Tibial nerve (tissue), 4 donors: ENCODE measurements around the gene RARRES1. TPM values are rescaled to one million over a fixed set of nuclear protein-coding genes. Genes with fewer than 3 reads are reported as not detected.

ENCODE experiments used
- DNase-seq, 2 donors: peaks; one replicate each; pipeline ENCODE4 v3.0.0-alpha.2; 2019; ENCODE audit warnings: low spot score in 2 of 2
- H3K27ac ChIP-seq, 4 donors: fragments of 200-600 bp; sonication (generic) in 3 of 4; one replicate each; pipeline ENCODE4 v1.5.1; 2017 to 2019; ENCODE audit warnings: mild to moderate bottlenecking in 1 of 4
- H3K27me3 ChIP-seq, 2 donors: fragments of 200-600 bp; sonication (generic) in 1 of 2; one replicate each; pipeline versions ENCODE4 v1.5.1 to v1.6.0; 2017 to 2019
- H3K36me3 ChIP-seq, 3 donors: fragments of 200-600 bp; sonication (generic); one replicate each; pipeline ENCODE4 v1.5.1; 2018 to 2019
- H3K4me1 ChIP-seq, 4 donors: fragments of 200-600 bp; sonication (generic) in 3 of 4; one replicate each; pipeline ENCODE4 v1.5.1; 2017 to 2019
- H3K4me3 ChIP-seq, 4 donors: fragments of 200-600 bp; sonication (generic) in 3 of 4; one replicate each; pipeline ENCODE4 v1.5.1; 2017 to 2019; ENCODE audit warnings: mild to moderate bottlenecking in 1 of 4, moderate library complexity in 1 of 4
- H3K9me3 ChIP-seq, 4 donors: fragments of 200-600 bp; sonication (generic) in 3 of 4; one replicate each; pipeline ENCODE4 v1.5.1; 2017 to 2019
- CTCF ChIP-seq, 5 experiments: fragments of 200-600 bp in 3 of 5; fragments of 450-650 bp in 2 of 5; sonication (generic) in 3 of 5; IDR thresholded peaks; one replicate each; pipeline ENCODE4 v1.5.1; 2016 to 2019; ENCODE audit warnings: antibody characterized with exemption in 5 of 5, mild to moderate bottlenecking in 3 of 5, moderate library complexity in 2 of 5
- EP300 ChIP-seq, 2 donors: sonication (generic); formaldehyde crosslinking; IDR thresholded peaks; one replicate each; pipeline ENCODE4 v1.6.1; 2017; ENCODE audit warnings: antibody characterized with exemption in 2 of 2, mild to moderate bottlenecking in 1 of 2
- POLR2A ChIP-seq, 2 donors: fragments of 450-650 bp; IDR thresholded peaks; one replicate each; pipeline ENCODE4 v1.6.1; 2017; ENCODE audit warnings: antibody characterized with exemption in 2 of 2, mild to moderate bottlenecking in 2 of 2, moderate library complexity in 2 of 2
- WGBS, 2 donors: methylation state at CpG; one replicate each; pipeline ENCODE4 v1.1.5; 2018; 5-methylcytosine and 5-hydroxymethylcytosine counted together
- total RNA-seq, 4 donors: library from RNA; depleted of rRNA; stranded (reverse); fragments of >200 nt; gene quantifications; one replicate each; pipeline ENCODE4 v1.1.0, GENCODE V29; 2016

The RARRES1 gene
- total RNA-seq, 4 donors from 2014 or later, result 17.0 to 1,032 (median 80.4) TPM

DNA sequence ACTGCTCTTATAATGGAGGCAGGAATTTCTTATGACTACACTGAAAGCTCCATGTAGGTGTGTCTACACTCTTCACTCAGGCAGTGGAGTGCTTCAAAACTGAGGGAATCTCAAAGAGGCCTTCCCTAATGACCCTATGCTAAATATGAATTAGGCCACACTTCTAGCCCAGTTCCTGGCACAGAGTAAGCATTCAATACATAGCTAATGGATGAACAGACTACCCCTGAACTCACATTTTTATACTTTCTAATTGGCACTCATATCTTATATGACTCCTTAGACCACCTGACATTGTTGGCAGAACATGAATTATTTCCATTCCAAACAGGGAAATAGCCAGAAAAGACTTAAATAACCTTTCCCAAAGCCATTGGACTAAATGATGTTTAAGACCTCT is 3.4 kb downstream of the RARRES1 start:
- no peak overlapping the region for H3K27ac ChIP-seq
- H3K27me3 ChIP-seq, result no peaks in the 10 kb centered on the region
- no peak for TF ChIP-seq EP300 (IDR thresholded peaks at IDR 0.05)
- TF ChIP-seq POLR2A (IDR thresholded peaks at IDR 0.05), result no peak
- TF ChIP-seq CTCF (IDR thresholded peaks at IDR 0.05), result no peak
- no peak overlapping the region for H3K4me3 ChIP-seq
- no peaks in the 10 kb centered on the region for H3K9me3 ChIP-seq
- no peak for DNase-seq
- peaks cover 0 to 1% (median 0%) of the 10 kb centered on the region in 3 donors for H3K36me3 ChIP-seq
- H3K4me1 ChIP-seq, result peaks cover 0 to 67% (median 23%) of the 10 kb centered on the region in 4 donors

- TF ChIP-seq CTCF (IDR thresholded peaks at IDR 0.05) (peak in 1 of 5 experiments; percentile 2), EP300 (IDR thresholded peaks at IDR 0.05) (no peak)
Measured at GRCh38 chr3:158728061-158728377, 4.2 kb downstream of the RARRES1 start.

GRCh38 chr3:158727206-158728060 is 4.8 kb downstream of the RARRES1 start:
- H3K4me3 ChIP-seq, result no peak overlapping the region
- H3K36me3 ChIP-seq, result no peaks in the 10 kb centered on the region
- H3K27ac ChIP-seq, result peak overlapping the region in 2 of 4 donors; percentile 61 to 73
- WGBS, 2 donors, result 34 to 35% methylated on average over 10 of the region's 10 CpGs
- H3K9me3 ChIP-seq, result no peaks in the 10 kb centered on the region
- DNase-seq, result peak in 1 of 2 donors; percentile 86
- TF ChIP-seq CTCF (IDR thresholded peaks at IDR 0.05) (peak; percentile 82 to 91 (median 88)), EP300 (IDR thresholded peaks at IDR 0.05) (peak in 1 of 2 donors; percentile 29), POLR2A (IDR thresholded peaks at IDR 0.05) (no peak)
- H3K4me1 ChIP-seq, result peaks cover 0 to 64% (median 24%) of the 10 kb centered on the region in 4 donors
- no peaks in the 10 kb centered on the region for H3K27me3 ChIP-seq

More at GRCh38 chr3:158728061-158728377, 4.2 kb downstream of the RARRES1 start:
- H3K9me3 ChIP-seq, result no peaks in the 10 kb centered on the region
- H3K27ac ChIP-seq, result peak overlapping the region in 1 of 4 donors; percentile 61
- no peaks in the 10 kb centered on the region for H3K36me3 ChIP-seq
- H3K27me3 ChIP-seq, result no peaks in the 10 kb centered on the region
- H3K4me3 ChIP-seq, result no peak overlapping the region
- H3K4me1 ChIP-seq, result peaks cover 0 to 68% (median 24%) of the 10 kb centered on the region in 4 donors
- no peak for DNase-seq
- WGBS, 2 donors, result 44 to 58% methylated on average over 4 of the region's 4 CpGs

- WGBS, 2 donors, result 7 to 10% methylated on average over 9 of the region's 9 CpGs
- TF ChIP-seq CTCF (IDR thresholded peaks at IDR 0.05) (no peak), EP300 (IDR thresholded peaks at IDR 0.05) (peak in 1 of 2 donors; percentile 66), POLR2A (IDR thresholded peaks at IDR 0.05) (no peak)
- no peaks in the 10 kb centered on the region for H3K36me3 ChIP-seq
- peak in 1 of 2 donors; percentile 45 for DNase-seq
- H3K4me1 ChIP-seq, result peaks cover 0 to 51% (median 17%) of the 10 kb centered on the region in 4 donors
- peak overlapping the region in 3 of 4 donors; percentile 36 to 78 (median 61) for H3K27ac ChIP-seq
- no peak overlapping the region for H3K4me3 ChIP-seq
- no peaks in the 10 kb centered on the region for H3K27me3 ChIP-seq
- H3K9me3 ChIP-seq, result no peaks in the 10 kb centered on the region
Measured at GRCh38 chr3:158725348-158726011, 6.8 kb downstream of the RARRES1 start.

DNA sequence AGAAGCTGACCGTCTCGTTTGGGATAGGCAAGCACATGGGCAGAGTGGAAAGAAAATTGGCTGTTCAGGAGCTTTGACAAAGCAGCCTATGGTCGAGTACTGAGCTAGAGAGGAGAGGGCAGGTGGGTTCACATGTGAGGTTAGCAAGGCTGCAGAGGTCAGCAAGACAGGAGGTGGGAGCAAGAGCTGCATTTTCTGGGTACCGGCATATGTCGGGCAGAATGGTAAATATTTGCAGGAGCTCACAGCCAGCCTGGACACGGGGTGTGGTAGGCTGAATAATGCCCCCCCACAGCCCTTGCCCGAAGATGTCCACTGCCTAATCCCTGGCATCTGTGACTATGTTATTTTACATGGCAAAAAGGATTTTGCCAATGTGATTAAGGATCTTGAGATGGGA is 8.3 kb downstream of the RARRES1 start:
- H3K27ac ChIP-seq, result peak overlapping the region in 3 of 4 donors; percentile 50 to 66 (median 61)
- no peaks in the 10 kb centered on the region for H3K9me3 ChIP-seq
- peaks cover 0 to 51% (median 17%) of the 10 kb centered on the region in 4 donors for H3K4me1 ChIP-seq
- no peak for DNase-seq
- H3K36me3 ChIP-seq, result no peaks in the 10 kb centered on the region
- 95 to 97% methylated on average over 7 of the region's 7 CpGs for WGBS, 2 donors
- no peak overlapping the region for H3K4me3 ChIP-seq
- no peaks in the 10 kb centered on the region for H3K27me3 ChIP-seq
- TF ChIP-seq EP300 (IDR thresholded peaks at IDR 0.05) (no peak), POLR2A (IDR thresholded peaks at IDR 0.05) (no peak), CTCF (IDR thresholded peaks at IDR 0.05) (no peak)
